LNCaP clone FGC (cell line): ENCODE measurements around the gene FDXR.
A peak's percentile ranks its signal among the peaks of the same experiment; 100 is the strongest.
"Not testable (repeated sequence)": the region's sequence is repeated elsewhere in the genome, so short reads cannot be mapped to it uniquely, and the experiment has no call there.

Experiments
- DNase-seq: peaks from one replicate; pipeline ENCODE4 v3.0.0-alpha.2; 2011; ENCODE audit warnings: low read depth
- H3K4me3 ChIP-seq: 2 replicates; pipeline ENCODE4 v1.5.1; 2011; ENCODE audit warnings: mild to moderate bottlenecking, low read depth, low read length, control low read depth
- TF ChIP-seq, protein P1 (sequence below): IDR thresholded peaks from 2 replicates; pipeline ENCODE4 v1.5.1; 2012; ENCODE audit warnings: mild to moderate bottlenecking; ENCODE audit not compliant: control insufficient read depth, insufficient read depth; ENCODE audit errors: extremely low read depth

Gene FDXR

GRCh38 chr17:74875155-74875976 lies 2.6 kb upstream of the FDXR start:
- no peak for DNase-seq
- TF ChIP-seq, protein P1, sequence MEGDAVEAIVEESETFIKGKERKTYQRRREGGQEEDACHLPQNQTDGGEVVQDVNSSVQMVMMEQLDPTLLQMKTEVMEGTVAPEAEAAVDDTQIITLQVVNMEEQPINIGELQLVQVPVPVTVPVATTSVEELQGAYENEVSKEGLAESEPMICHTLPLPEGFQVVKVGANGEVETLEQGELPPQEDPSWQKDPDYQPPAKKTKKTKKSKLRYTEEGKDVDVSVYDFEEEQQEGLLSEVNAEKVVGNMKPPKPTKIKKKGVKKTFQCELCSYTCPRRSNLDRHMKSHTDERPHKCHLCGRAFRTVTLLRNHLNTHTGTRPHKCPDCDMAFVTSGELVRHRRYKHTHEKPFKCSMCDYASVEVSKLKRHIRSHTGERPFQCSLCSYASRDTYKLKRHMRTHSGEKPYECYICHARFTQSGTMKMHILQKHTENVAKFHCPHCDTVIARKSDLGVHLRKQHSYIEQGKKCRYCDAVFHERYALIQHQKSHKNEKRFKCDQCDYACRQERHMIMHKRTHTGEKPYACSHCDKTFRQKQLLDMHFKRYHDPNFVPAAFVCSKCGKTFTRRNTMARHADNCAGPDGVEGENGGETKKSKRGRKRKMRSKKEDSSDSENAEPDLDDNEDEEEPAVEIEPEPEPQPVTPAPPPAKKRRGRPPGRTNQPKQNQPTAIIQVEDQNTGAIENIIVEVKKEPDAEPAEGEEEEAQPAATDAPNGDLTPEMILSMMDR, result no peak
- H3K4me3 ChIP-seq, result no peak overlapping the region

- TF ChIP-seq, protein P1, result no peak
- H3K4me3 ChIP-seq, result no peak overlapping the region
- DNase-seq, result no peak
Measured at GRCh38 chr17:74874615-74875037, 1.8 kb upstream of the FDXR start.

DNA sequence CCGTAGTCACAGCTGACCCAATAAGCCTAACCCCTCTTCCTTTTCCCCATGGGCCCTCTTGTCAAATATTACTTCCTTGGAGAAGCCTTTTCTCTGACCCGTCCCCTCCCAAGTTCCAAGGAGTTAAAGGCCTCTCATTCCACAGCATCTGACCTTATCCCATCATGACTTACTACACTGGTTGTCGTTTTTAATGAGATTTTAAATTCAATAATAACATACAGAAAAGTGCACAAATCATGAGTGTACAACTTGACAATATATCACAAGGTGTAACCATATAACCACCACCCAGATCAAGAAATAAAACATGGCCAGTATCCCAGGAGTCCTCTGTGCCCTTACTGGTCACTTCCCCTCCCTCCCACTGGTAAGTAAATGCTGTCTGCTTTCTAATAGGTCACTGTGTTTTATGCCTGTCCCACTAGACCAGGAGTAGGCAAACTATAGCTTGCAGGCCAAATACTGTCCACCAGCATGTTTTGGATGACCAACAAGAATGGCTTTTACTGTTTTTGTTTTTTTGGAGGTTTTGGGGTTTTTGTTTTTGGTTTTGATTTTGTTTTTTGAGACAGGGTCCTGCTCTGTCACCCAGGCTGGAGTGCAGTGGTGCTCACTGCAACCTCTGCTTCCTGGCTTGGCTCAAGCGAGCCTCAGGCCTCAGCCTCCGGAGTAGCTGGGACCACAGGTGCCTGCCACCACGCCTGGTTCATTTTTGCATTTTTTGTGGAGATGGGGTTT lies 1.2 kb upstream of the FDXR start:
- H3K4me3 ChIP-seq, result peak overlapping the region; percentile 90
- TF ChIP-seq, protein P1, result no peak
- no peak for DNase-seq

- peak; percentile 100 for DNase-seq
- TF ChIP-seq, protein P1, result no peak
Measured at GRCh38 chr17:74873037-74873873, 461 bp upstream of the FDXR start.

DNA sequence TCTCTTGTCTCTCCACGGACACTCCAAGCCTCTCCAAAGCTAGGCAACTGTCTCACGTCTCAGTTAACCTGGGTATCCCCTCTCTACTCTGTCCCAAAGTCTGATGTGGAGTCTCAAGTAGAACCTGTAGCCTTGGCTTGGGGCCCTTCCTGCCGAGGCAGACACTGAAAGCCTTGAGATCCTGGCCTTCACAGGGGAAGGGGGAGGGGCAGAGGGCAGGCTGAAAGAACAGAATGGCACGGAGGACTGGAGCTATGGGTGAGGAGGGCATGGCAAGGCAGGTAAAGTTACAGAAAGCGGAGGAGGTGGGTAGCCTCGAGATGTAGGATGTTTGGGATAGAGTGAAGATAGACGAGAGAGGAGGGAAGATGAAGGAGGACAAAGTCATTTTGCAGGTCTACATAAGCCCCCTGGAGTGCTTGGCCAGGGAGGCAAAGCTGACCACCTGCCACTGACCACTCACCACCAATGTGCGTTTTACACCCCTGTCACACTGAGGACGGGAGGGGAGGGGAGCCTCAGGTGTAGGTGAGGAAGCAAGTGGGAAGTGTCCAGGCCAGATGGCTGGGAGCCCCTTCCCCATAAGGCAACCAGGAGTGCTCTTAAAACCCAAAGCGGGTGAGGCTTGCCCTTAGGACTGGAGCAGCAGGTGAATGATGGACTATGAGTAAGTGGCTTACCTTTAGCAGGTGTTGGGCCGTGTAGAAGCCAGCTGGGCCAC lies 1.3 kb downstream of the FDXR start:
- DNase-seq, result no peak
- peak overlapping the region; percentile 91 for H3K4me3 ChIP-seq
- TF ChIP-seq, protein P1, result no peak

More at GRCh38 chr17:74873037-74873873, 461 bp upstream of the FDXR start:
- peak overlapping the region; percentile 91 for H3K4me3 ChIP-seq

DNA sequence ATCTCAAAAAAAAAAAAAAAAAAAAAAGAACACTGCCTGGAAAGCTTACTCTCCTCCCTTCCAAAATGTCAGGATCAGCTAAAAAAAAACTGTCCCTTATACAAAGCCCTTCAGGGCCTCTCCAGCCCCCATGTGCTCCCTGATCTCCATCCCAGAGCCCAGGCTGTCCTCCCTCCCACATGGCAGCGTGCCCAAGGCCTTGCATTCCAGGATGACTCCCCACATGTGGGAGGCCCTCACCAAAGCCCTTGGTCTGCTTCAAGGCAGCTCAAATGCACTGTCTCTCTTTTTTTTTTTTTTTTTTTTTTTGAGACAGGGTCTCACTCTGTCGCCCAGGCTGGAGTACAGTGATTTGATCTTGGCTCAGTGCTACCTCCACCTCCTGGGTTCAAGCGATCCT lies 2.3 kb downstream of the FDXR start:
- H3K4me3 ChIP-seq, result no peak overlapping the region
- DNase-seq, result no peak
- TF ChIP-seq, protein P1, result no peak

- DNase-seq, H3K4me3 ChIP-seq: not testable (repeated sequence)
Measured at GRCh38 chr17:74870028-74870427, 2.8 kb downstream of the FDXR start.
